Measurements from ENCODE around the gene FGF14. TPM values are rescaled to one million over a fixed set of nuclear protein-coding genes. Genes with fewer than 3 reads are reported as not detected.

Gene FGF14
- total and polyA plus RNA-seq, 2 donors (not counting 1 experiment from before 2014, with no cell fraction given), result under 0.01 TPM; not detected in 1

DNA sequence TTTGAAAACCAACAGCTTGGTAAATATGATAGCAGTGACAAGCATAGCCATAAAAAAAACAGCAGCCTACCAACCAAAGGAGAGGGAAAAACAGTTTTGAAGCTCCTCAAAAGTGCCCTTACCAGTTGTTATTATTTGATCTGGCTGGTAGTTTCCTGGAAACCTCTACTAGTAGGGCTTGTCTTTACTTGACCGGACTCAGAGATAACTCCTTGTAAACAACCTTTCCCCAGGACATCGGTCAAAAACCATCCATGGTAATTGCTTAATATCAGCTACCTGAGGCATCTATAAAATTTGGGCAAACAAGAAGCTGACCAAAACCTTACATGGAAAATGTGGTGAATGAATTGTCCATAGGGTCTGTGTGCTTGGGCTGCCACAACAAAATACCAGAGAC is 210.9 kb downstream of the FGF14 start:
- no peaks in the 10 kb centered on the region for H3K79me2 ChIP-seq (ENCODE audit: control insufficient read depth, insufficient read depth, low read length)
- DNase-seq (no peak), ATAC-seq (ENCODE audit: low read depth) (no peak)
- POLR2A ChIA-PET, result no interaction called here
- H3K4me1 Mint-ChIP-seq, result no peaks in the 10 kb centered on the region
- no peaks in the 10 kb centered on the region for H4K20me1 ChIP-seq (ENCODE audit: control insufficient read depth, insufficient read depth, low read length, poor library complexity, severe bottlenecking)
- H3K9me3 ChIP-seq (ENCODE audit: control extremely low read depth in 1 of 3, control insufficient read depth in 2 of 3, insufficient read depth in 1 of 3, low read length in 2 of 3), result no peaks in the 10 kb centered on the region
- TF ChIP-seq EZH2 (IDR thresholded peaks at IDR 0.05; ENCODE audit: borderline replicate concordance, insufficient read depth, low read depth, low read length, poor library complexity, severe bottlenecking) (no peak), CTCF (IDR thresholded peaks at IDR 0.05) (no peak)
- H3K27ac Mint-ChIP-seq, result no peak overlapping the region
- H3K4me3 Mint-ChIP-seq, result no peak overlapping the region
- no peak overlapping the region for H2AFZ ChIP-seq (ENCODE audit: insufficient read depth, low read depth, low read length, poor library complexity, severe bottlenecking)
- H3K36me3 ChIP-seq (replicated peaks in 1 of 2; ENCODE audit: control extremely low read depth in 1 of 2, control insufficient read depth in 1 of 2, extremely low read depth in 1 of 2, insufficient read depth in 2 of 2, low read length in 1 of 2), result no peaks in the 10 kb centered on the region
- no peaks in the 10 kb centered on the region for H3K27me3 ChIP-seq (replicated peaks in 1 of 4; ENCODE audit: control extremely low read depth in 1 of 4, control insufficient read depth in 3 of 4, insufficient read depth in 4 of 4, low read length in 3 of 4)
- WGBS (ENCODE audit: insufficient coverage), result no CpG with 5 or more reads among the region's 2 CpGs
- intact Hi-C loops (cut with micrococcal nuclease), result no loop called here
- CTCF ChIA-PET, result no interaction called here
- no peak overlapping the region for H3K9ac ChIP-seq (ENCODE audit: low read length)
- H3K4me1 ChIP-seq (ENCODE audit: control insufficient read depth in 2 of 2, insufficient read depth in 2 of 2, low read length in 2 of 2), result no peaks in the 10 kb centered on the region
- no peak overlapping the region for H3K4me2 ChIP-seq (replicated peaks; ENCODE audit: low read depth, low read length, poor library complexity, severe bottlenecking)
- no peak overlapping the region for H3K4me3 ChIP-seq (ENCODE audit: control extremely low read depth in 1 of 5, extremely low read depth in 1 of 5, insufficient read depth in 1 of 5, low read depth in 2 of 5, low read length in 4 of 5)
- no peak overlapping the region for H3K27ac ChIP-seq (ENCODE audit: low read length in 2 of 2)
- no peaks in the 10 kb centered on the region for H3K9me3 Mint-ChIP-seq (ENCODE audit: insufficient read depth)
- H3K27me3 Mint-ChIP-seq, result no peaks in the 10 kb centered on the region

- intact Hi-C loops (cut with micrococcal nuclease), result no loop called here
- DNase-seq (no peak), ATAC-seq (ENCODE audit: low read depth) (no peak)
- Mint-ChIP-seq H3K27me3 (no peaks in the 10 kb centered on the region), H3K9me3 (ENCODE audit: insufficient read depth) (no peaks in the 10 kb centered on the region), H3K27ac (no peak overlapping the region), H3K4me3 (no peak overlapping the region), H3K4me1 (no peaks in the 10 kb centered on the region)
- no peaks in the 10 kb centered on the region for H4K20me1 ChIP-seq (ENCODE audit: control insufficient read depth, insufficient read depth, low read length, poor library complexity, severe bottlenecking)
- no peak overlapping the region for H3K4me3 ChIP-seq (ENCODE audit: control extremely low read depth in 1 of 5, extremely low read depth in 1 of 5, insufficient read depth in 1 of 5, low read depth in 2 of 5, low read length in 4 of 5)
- no peaks in the 10 kb centered on the region for H3K36me3 ChIP-seq (replicated peaks in 1 of 2; ENCODE audit: control extremely low read depth in 1 of 2, control insufficient read depth in 1 of 2, extremely low read depth in 1 of 2, insufficient read depth in 2 of 2, low read length in 1 of 2)
- no peaks in the 10 kb centered on the region for H3K9me3 ChIP-seq (ENCODE audit: control extremely low read depth in 1 of 3, control insufficient read depth in 2 of 3, insufficient read depth in 1 of 3, low read length in 2 of 3)
- ChIA-PET CTCF (no interaction called here), POLR2A (no interaction called here)
- H3K9ac ChIP-seq (ENCODE audit: low read length), result no peak overlapping the region
- H3K79me2 ChIP-seq (ENCODE audit: control insufficient read depth, insufficient read depth, low read length), result no peaks in the 10 kb centered on the region
- no peak overlapping the region for H3K27ac ChIP-seq (ENCODE audit: low read length in 2 of 2)
- TF ChIP-seq CTCF (IDR thresholded peaks at IDR 0.05) (no peak), EZH2 (IDR thresholded peaks at IDR 0.05; ENCODE audit: borderline replicate concordance, insufficient read depth, low read depth, low read length, poor library complexity, severe bottlenecking) (no peak)
- H3K27me3 ChIP-seq (replicated peaks in 1 of 4; ENCODE audit: control extremely low read depth in 1 of 4, control insufficient read depth in 3 of 4, insufficient read depth in 4 of 4, low read length in 3 of 4), result no peaks in the 10 kb centered on the region
- H3K4me2 ChIP-seq (replicated peaks; ENCODE audit: low read depth, low read length, poor library complexity, severe bottlenecking), result no peak overlapping the region
- H2AFZ ChIP-seq (ENCODE audit: insufficient read depth, low read depth, low read length, poor library complexity, severe bottlenecking), result no peak overlapping the region
- H3K4me1 ChIP-seq (ENCODE audit: control insufficient read depth in 2 of 2, insufficient read depth in 2 of 2, low read length in 2 of 2), result no peaks in the 10 kb centered on the region
- 100% methylated on average over 2 of the region's 4 CpGs for WGBS (ENCODE audit: insufficient coverage)
Observed at GRCh38 chr13:102187313-102187712, 214.5 kb downstream of the FGF14 start.

Measured in B cell (primary cell).